NCI-H1105 treated with DMSO at 0.1 percent for 48 hours (cell line): ENCODE data around the gene LAMC2.
A peak's percentile ranks its signal among the peaks of the same experiment; 100 is the strongest.
"Not testable (repeated sequence)": the region's sequence is repeated elsewhere in the genome, so short reads cannot be mapped to it uniquely, and the experiment has no call there.

Experiments used
- DNase-seq: peaks from one replicate; lab custom pipeline; 2025; lab: John Stamatoyannopoulos, UW

Gene LAMC2

GRCh38 chr1:183263886-183264602, 78.0 kb downstream of the LAMC2 start:
- no peak for DNase-seq

- no peak for DNase-seq
Measured at GRCh38 chr1:183267646-183268431, 81.8 kb downstream of the LAMC2 start.

DNA sequence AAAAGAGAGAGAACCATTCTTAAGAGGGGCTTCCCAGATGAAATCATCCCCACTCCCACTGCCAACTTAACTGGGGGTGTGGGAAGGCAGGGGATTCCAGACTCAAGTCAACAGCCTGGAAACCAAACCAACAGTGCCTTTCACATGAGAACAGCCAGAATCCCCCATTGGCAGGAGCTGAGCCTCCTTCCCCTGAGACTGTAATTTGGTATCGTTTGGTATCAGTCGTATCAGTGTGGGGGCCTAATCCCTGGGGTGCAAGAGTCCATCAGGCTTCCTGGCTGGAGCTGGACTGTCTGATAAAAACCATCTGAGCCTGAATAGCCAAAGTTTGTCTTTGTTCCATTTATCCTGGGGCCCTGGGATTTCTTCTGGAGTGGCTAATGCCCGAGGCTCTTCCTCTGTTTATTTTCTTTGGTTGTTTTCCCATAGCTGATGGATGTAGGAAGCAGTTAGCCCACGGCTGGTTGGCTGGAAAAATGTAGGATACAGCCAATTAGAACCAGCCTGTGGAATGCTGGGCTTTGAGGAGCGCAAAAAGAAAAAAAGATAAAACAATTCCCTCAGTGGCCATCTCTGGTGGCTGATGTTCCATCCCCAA, 84.6 kb downstream of the LAMC2 start:
- no peak for DNase-seq

DNA sequence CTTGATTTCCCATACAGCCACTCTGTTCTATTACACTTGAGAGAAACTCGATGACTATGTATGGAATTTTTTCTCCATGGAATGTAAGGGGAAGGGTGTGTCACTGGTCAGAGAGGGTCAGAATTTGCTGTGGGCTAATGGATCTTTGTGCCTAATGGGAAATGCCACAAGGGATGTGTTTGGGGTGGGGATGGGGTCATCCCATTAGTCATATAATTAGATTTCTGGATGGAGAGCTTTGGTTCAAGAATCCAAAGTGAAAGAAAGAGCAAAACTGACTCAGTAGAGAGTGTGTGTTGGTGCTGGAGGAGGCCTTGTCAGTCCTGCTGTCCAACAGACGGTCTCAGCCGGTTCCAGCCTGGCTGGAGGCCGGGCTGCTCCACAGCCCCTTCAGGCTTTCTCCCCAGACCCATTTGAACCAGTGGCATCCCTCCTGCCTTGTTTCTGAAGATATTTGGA, 86.4 kb downstream of the LAMC2 start:
- no peak for DNase-seq

DNA sequence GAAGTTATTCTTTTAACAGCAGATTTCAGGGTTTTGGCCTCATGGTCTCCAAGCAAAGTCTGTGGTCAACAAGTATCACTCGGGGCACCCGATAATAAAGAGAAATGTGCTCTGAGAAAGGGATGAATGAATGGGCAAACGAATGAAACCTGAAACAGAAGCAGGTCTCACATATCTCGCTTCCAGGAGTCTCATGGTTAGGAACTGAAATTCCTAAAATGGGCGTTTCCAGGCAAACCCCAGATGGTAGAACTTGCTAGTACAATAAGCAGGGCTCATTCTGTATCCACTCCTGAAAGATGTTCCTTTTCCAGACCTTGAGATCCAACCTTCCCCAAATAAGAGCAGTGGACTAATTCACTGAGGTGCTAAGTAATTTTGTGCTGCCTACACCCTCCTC, 87.2 kb downstream of the LAMC2 start:
- no peak for DNase-seq

DNA sequence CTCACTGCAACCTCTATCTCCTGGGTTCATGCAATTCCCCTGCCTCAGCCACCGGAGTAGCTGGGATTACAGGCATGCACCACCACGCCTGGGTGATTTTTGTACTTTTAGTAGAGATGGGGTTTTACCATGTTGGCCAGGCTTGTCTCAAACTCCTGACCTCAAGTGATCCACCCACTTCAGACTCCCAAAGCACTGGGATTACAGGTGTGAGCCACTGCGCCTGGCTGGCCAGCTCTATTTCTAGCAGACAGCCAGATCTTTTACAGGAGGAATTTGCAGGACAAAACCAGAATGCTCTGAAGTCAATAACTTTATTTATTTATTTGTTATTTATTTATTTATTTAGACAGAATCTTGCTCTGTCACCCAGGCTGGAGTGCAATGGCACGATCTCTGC, 87.9 kb downstream of the LAMC2 start:
- DNase-seq: not testable (repeated sequence)

GRCh38 chr1:183274836-183275235, 88.8 kb downstream of the LAMC2 start:
- no peak for DNase-seq

DNA sequence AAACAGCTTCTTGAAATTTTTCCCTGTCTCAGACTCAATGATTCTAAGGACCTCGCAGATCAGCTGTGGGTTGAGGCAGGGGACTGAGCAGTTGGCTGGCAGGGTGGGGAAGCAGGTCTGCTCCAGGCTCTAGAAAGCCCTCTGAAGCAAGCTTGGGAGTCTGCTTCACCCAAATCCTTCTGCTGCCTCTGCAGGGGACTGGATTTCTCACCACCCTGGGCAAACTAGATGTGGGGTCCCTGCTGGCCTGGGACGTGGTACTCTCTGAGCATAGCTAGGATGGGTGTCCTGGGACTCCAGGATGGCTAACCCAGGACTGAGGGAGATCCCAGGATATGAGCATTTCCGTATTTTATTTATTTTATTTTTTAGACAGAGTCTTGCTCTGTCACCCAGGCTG, 89.3 kb downstream of the LAMC2 start:
- DNase-seq: no peak

- no peak for DNase-seq
Measured at GRCh38 chr1:183276386-183277080, 90.5 kb downstream of the LAMC2 start.

- DNase-seq: no peak
Measured at GRCh38 chr1:183277821-183278738, 92.0 kb downstream of the LAMC2 start.

GRCh38 chr1:183278739-183279591, 92.9 kb downstream of the LAMC2 start:
- no peak for DNase-seq

- no peak for DNase-seq
Measured at GRCh38 chr1:183279835-183280234, 93.8 kb downstream of the LAMC2 start.

DNA sequence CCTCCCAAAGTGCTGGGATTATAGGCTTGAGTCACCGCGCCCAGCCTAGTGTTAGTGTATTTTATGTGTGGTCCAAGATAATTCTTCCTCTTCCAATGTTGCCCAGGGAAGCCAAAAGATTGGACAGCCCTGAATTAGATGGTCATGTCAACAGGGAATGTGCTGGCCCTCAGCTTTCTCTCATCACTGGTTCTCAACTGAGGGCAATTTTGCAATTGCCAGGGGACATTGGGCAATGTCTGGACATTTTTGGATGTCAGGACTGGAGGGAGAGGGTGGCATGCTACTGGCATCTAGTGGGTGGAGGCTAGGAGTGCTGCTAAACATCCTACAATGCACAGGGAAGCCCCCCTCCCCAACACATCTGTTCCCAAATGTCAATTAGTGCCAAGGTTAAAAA, 95.0 kb downstream of the LAMC2 start:
- DNase-seq: no peak

DNA sequence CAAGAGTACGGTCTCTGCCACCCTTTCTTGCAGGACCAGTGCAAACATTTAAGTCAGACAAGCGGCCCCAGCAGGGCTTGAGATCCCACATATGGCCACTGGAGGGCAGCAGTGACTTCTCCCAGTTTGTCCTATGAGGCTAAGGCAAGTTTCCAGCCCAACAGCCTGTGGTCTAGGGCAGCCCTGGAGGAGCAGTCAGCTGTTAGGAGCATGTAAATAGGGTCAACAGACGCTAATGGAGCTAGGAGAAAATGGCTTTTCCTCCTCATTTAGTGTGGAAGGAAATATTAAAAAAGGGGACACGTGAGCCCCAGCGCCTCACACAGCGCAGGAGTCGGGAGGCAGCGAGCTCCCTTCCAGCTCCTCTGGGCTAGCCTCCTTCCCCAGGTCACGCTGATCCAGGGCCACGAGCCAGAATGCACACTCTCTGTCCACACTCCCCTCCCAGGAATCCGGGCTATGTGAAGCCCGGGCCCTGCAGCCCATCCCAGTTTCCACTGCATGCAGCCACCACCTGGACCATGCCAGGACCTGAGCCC, 95.6 kb downstream of the LAMC2 start:
- DNase-seq: peak; percentile 77

DNA sequence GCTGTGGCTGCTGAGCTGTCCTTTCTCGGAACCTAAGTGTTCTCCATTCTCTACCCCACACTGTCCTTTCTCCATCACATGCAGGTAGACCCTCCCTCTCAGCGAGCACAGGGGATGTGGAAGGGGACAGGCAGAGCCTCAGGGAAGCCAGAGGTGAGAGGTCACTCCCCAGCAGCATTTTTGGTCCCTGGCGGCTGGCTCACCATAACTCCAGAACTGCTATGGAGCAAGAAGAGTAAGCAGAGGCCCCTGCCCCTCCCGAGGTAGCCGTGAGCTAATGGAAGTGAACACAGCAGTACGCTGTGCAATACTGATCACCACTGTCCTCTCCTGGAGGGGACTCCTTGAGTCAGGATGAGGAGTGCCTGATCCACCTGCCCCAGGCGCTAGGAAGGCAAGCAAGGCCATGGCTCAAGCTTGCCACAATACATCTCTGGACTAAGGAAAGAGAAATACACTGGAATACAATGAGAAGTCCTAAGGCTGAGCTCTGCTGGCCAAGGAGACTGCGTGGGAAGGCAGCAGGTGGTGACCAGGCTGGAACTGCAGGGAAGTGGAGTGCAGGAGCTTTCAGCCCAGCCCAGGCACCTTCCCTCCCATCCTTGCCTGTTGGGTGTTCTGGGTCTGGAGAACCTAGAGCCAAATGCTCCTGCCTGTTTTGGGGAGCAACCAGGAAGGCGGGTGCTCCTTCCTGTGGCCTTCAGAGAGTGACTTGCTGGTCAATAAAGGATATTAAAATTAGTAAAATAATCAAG, 96.2 kb downstream of the LAMC2 start:
- no peak for DNase-seq

DNA sequence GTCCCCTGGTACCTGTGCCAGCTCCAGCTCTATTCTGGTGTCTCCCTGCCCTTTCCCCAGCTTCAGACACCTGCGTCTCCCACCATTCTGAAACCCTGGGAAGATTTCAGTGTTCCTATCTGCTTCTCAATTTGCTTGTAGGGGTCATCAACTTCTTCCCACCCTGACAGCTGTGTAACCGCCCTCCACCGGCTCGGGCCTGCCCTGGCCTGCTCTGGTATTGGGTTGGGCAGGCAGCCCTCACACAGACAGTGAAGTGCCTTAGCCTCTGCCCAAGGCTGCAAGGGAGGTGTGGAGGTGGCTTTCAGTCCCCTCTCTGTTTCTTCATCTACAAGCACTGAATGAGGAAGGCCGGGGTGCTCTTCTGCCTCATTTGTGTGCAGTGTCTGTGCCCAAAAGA, 97.2 kb downstream of the LAMC2 start:
- peak; percentile 51 for DNase-seq

DNA sequence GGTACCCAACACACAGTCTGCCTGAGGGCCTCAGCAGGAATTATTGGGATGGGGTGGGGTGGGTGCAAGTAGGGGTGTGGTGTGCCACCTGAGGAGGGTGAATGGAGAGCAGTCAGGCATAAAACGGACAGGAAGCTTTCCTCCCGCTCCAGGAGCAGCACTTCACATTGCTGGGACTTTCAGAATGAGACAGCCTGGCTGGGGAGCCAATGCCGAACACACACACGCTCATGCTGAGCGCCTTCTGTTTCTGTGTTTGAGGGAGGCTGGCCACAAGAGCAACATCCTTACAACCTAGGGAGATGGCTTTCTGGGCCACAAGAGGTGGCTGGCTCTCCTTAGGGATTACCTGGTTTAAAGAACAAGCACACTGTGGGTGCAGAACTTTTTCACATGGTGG, 98.0 kb downstream of the LAMC2 start:
- DNase-seq: no peak

- DNase-seq: no peak
Measured at GRCh38 chr1:183285256-183285655, 99.2 kb downstream of the LAMC2 start.

- DNase-seq: no peak
Measured at GRCh38 chr1:183285746-183286145, 99.7 kb downstream of the LAMC2 start.
